HCT116 (cell line): Measurements from ENCODE around the gene POGK. TPM values are rescaled to one million over a fixed set of nuclear protein-coding genes. Genes with fewer than 3 reads are reported as not detected.

Experiments
- ATAC-seq: fragments of 200-7000 bp; cut with Tn5 transposase; 2 replicates; pipeline ENCODE4 v1.9.1; 2020; ENCODE audit warnings: mild to moderate bottlenecking, moderate library complexity
- BruUV-seq: library from RNA; stranded (reverse); fragments of 400-500 nt; replicated peaks from 2 replicates; lab custom pipeline; 2021; lab: Mats Ljungman, UMichigan
- CTCF ChIA-PET: fragments of 300-600 bp; sonication (Branson Sonifier 250); formaldehyde crosslinking; loops from one replicate; lab custom pipeline; 2021; ENCODE audit warnings: antibody characterized with exemption; lab: Charles Lee
- POLR2A ChIA-PET: fragments of 300-600, 350-600 bp; sonication (Branson Sonifier 250); formaldehyde crosslinking; loops from one replicate; lab custom pipeline; 2021; ENCODE audit warnings: antibody characterized with exemption; lab: Charles Lee
- RAD21 ChIA-PET, 2 experiments: fragments of 300-600 bp; sonication (Branson Sonifier 250); formaldehyde crosslinking; loops; one replicate each; lab custom pipeline; 2023; ENCODE audit warnings: low total read pairs in 2 of 2; ENCODE audit not compliant: uncharacterized antibody in 2 of 2, unreplicated experiment in 2 of 2, low non-redundant PET in 1 of 2; lab: Charles Lee
- DNase-seq: peaks from one replicate; pipeline ENCODE4 v3.0.0-alpha.2; 2010; ENCODE audit warnings: low read depth, low spot score
- H2AFZ ChIP-seq: fragments of 200-600 bp; shearing (Covaris generic), sonication (generic); 2 replicates; pipeline ENCODE4 v1.6.1; 2017; ENCODE audit warnings: low read depth, mixed run types, mixed read lengths, antibody characterized with exemption, low read length; ENCODE audit not compliant: poor library complexity, severe bottlenecking
- H3K27ac ChIP-seq: 2 replicates; pipeline ENCODE4 v1.5.1; 2012; ENCODE audit warnings: low read depth, low read length
- H3K27me3 ChIP-seq: fragments of 200-600 bp; sonication (generic); 2 replicates; pipeline ENCODE4 v1.6.1; 2016; ENCODE audit warnings: mixed run types, low read length, mixed read lengths; ENCODE audit not compliant: insufficient read depth
- H3K36me3 ChIP-seq, 2 experiments: fragments of 200-500 bp in 1 of 2; fragments of 200-600 bp in 1 of 2; sonication (Bioruptor generic) in 1 of 2; sonication (generic) in 1 of 2; 2 replicates each; pipeline versions ENCODE4 v1.5.1 to v1.6.1; 2014 to 2016; ENCODE audit warnings: low read length in 2 of 2, inconsistent platforms in 1 of 2, mixed read lengths in 1 of 2, mixed run types in 1 of 2; ENCODE audit not compliant: insufficient read depth in 2 of 2, control insufficient read depth in 1 of 2
- H3K4me1 ChIP-seq, 2 experiments: fragments of 200-600 bp in 1 of 2; sonication (generic) in 1 of 2; 2 replicates each; pipeline versions ENCODE4 v1.5.1 to v1.6.1; 2012 to 2017; ENCODE audit warnings: low read length in 2 of 2, inconsistent platforms in 1 of 2, mild to moderate bottlenecking in 1 of 2, mixed read lengths in 1 of 2, mixed run types in 1 of 2, moderate library complexity in 1 of 2; ENCODE audit not compliant: insufficient read depth in 2 of 2, control insufficient read depth in 1 of 2
- H3K4me2 ChIP-seq: fragments of 200-600 bp; sonication (generic); 2 replicates; pipeline ENCODE4 v1.6.1; 2017; ENCODE audit warnings: mixed run types, low read length, mixed read lengths
- H3K4me3 ChIP-seq, 2 experiments: fragments of 200-600 bp in 1 of 2; sonication (generic) in 1 of 2; replicated peaks in 1 of 2; 2 replicates each; pipeline ENCODE4 v1.5.1; 2011 to 2016; ENCODE audit warnings: low read length in 2 of 2, control low read depth in 1 of 2, low read depth in 1 of 2, mild to moderate bottlenecking in 1 of 2, mixed read lengths in 1 of 2, mixed run types in 1 of 2
- H3K79me2 ChIP-seq: fragments of 200-600 bp; sonication (generic); 2 replicates; pipeline ENCODE4 v1.6.1; 2017; ENCODE audit warnings: mild to moderate bottlenecking, mixed run types, low read length, moderate library complexity, mixed read lengths; ENCODE audit not compliant: insufficient read depth
- H3K9ac ChIP-seq: fragments of 200-600 bp; sonication (generic); 2 replicates; pipeline ENCODE4 v1.6.1; 2016; ENCODE audit warnings: low read length, mixed read lengths
- H3K9me2 ChIP-seq: fragments of 200-600 bp; sonication (generic), shearing (Covaris generic); 2 replicates; pipeline ENCODE4 v1.6.1; 2017; ENCODE audit warnings: mixed run types, mild to moderate bottlenecking, moderate library complexity; ENCODE audit not compliant: insufficient read depth
- H3K9me3 ChIP-seq, 2 experiments: fragments of 200-500 bp in 1 of 2; fragments of 200-600 bp in 1 of 2; sonication (Bioruptor generic) in 1 of 2; sonication (generic) in 1 of 2; 2 replicates each; pipeline ENCODE4 v1.6.1; 2014 to 2017; ENCODE audit warnings: low read length in 2 of 2, mixed read lengths in 2 of 2, inconsistent platforms in 1 of 2, low read depth in 1 of 2, mild to moderate bottlenecking in 1 of 2, mixed run types in 1 of 2, moderate library complexity in 1 of 2; ENCODE audit not compliant: control insufficient read depth in 1 of 2, insufficient read depth in 1 of 2
- H4K20me1 ChIP-seq: fragments of 200-600 bp; sonication (generic), shearing (Covaris generic); 2 replicates; pipeline ENCODE4 v1.6.1; 2017; ENCODE audit warnings: mixed run types, mild to moderate bottlenecking, moderate library complexity; ENCODE audit not compliant: insufficient read depth
- CBX3 ChIP-seq: IDR thresholded peaks from 2 replicates; pipeline ENCODE4 v1.6.1; 2012; ENCODE audit warnings: low read depth
- ELF1 ChIP-seq: IDR thresholded peaks from 2 replicates; pipeline ENCODE4 v1.6.1; 2012; ENCODE audit warnings: low read depth, borderline replicate concordance
- FOSL1 ChIP-seq: IDR thresholded peaks from 2 replicates; pipeline ENCODE4 v1.6.1; 2012; ENCODE audit warnings: low read depth
- MAX ChIP-seq: IDR thresholded peaks from 2 replicates; pipeline ENCODE4 v1.6.1; 2012
- POLR2A ChIP-seq: IDR thresholded peaks from 2 replicates; pipeline ENCODE4 v1.7.0; 2011; ENCODE audit warnings: borderline replicate concordance; ENCODE audit not compliant: insufficient read depth, insufficient read length; ENCODE audit errors: extremely low read depth
- POLR2AphosphoS5 ChIP-seq: IDR thresholded peaks from 2 replicates; pipeline ENCODE4 v1.6.1; 2011; ENCODE audit warnings: mild to moderate bottlenecking, low read depth, low read length, moderate library complexity
- RAD21 ChIP-seq: IDR thresholded peaks from 2 replicates; pipeline ENCODE4 v1.6.1; 2012; ENCODE audit warnings: low read depth, mild to moderate bottlenecking
- SRF ChIP-seq: IDR thresholded peaks from 2 replicates; pipeline ENCODE4 v1.6.1; 2012; ENCODE audit warnings: low read depth
- TCF7L2 ChIP-seq: IDR thresholded peaks from 2 replicates; pipeline ENCODE4 v1.7.0; 2011; ENCODE audit warnings: borderline replicate concordance, inconsistent platforms; ENCODE audit not compliant: insufficient read depth, insufficient read length; ENCODE audit errors: extremely low read depth
- ZNF274 ChIP-seq: fragments of 200-500 bp; sonication (Bioruptor generic); IDR thresholded peaks from 2 replicates; pipeline ENCODE4 v1.6.1; 2014; ENCODE audit warnings: mild to moderate bottlenecking, low read depth, low read length, inconsistent platforms
- intact Hi-C: fragments of 100-400 bp; cut with micrococcal nuclease; formaldehyde crosslinking; loops from 2 replicates; pipeline ENCODE4 v1.10.0; 2022
- total RNA-seq: library from RNA; stranded (reverse); gene quantifications from one replicate; pipeline ENCODE4 v1.2.1, GENCODE V29; 2021; ENCODE audit not compliant: unreplicated experiment
- TF ChIP-seq, protein P1 (sequence below): IDR thresholded peaks from 2 replicates; pipeline ENCODE4 v1.6.1; 2012; ENCODE audit warnings: low read depth
- TF ChIP-seq, protein P2 (sequence below): IDR thresholded peaks from 2 replicates; pipeline ENCODE4 v1.6.1; 2012
- TF ChIP-seq, protein P3 (sequence below): IDR thresholded peaks from 2 replicates; pipeline ENCODE4 v1.6.1; 2011; ENCODE audit warnings: mild to moderate bottlenecking, low read length, moderate library complexity; ENCODE audit not compliant: insufficient replicate concordance; ENCODE audit errors: extremely low read depth

The POGK gene
- total RNA-seq, 1 experiment from 2014 or later, result 35.6 TPM

DNA sequence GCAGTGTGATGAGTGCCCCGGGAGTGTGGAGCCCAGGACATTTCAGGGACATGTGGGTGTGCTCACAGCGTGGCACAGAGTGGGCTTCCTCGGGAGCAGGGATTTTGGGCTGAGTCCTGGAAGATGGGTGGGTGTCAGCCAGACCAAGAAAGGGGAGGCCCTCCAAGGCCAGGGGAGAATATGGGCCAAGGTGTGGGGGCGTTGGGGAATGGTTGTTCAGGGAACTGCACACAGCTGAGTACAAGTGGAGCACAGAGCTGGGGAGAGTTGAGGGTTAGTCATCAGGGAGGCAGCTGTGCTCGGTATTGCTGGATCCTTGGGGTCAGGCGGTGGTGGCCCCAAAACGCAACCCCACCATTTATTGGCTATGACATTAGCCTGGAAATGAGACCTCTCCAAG is 5.5 kb downstream of the POGK start:
- Histone ChIP-seq H3K27me3 (no peaks in the 10 kb centered on the region), H3K4me2 (no peak overlapping the region), H2AFZ (no peak overlapping the region), H3K9me3 (no peaks in the 10 kb centered on the region), H3K79me2 (peaks cover 89% of the 10 kb centered on the region), H3K27ac (no peak overlapping the region), H3K36me3 (peaks cover 60 to 81% of the 10 kb centered on the region in 2 experiments)
- no peak for ATAC-seq
- CTCF ChIA-PET, result no interaction called here
- no TSS peak for BruUV-seq
- TF ChIP-seq POLR2AphosphoS5 (no peak), ZNF274 (no peak), SRF (no peak), FOSL1 (no peak), RAD21 (no peak), MAX (no peak), POLR2A (no peak), TCF7L2 (no peak), CBX3 (no peak), ELF1 (no peak)
- TF ChIP-seq, protein P1, sequence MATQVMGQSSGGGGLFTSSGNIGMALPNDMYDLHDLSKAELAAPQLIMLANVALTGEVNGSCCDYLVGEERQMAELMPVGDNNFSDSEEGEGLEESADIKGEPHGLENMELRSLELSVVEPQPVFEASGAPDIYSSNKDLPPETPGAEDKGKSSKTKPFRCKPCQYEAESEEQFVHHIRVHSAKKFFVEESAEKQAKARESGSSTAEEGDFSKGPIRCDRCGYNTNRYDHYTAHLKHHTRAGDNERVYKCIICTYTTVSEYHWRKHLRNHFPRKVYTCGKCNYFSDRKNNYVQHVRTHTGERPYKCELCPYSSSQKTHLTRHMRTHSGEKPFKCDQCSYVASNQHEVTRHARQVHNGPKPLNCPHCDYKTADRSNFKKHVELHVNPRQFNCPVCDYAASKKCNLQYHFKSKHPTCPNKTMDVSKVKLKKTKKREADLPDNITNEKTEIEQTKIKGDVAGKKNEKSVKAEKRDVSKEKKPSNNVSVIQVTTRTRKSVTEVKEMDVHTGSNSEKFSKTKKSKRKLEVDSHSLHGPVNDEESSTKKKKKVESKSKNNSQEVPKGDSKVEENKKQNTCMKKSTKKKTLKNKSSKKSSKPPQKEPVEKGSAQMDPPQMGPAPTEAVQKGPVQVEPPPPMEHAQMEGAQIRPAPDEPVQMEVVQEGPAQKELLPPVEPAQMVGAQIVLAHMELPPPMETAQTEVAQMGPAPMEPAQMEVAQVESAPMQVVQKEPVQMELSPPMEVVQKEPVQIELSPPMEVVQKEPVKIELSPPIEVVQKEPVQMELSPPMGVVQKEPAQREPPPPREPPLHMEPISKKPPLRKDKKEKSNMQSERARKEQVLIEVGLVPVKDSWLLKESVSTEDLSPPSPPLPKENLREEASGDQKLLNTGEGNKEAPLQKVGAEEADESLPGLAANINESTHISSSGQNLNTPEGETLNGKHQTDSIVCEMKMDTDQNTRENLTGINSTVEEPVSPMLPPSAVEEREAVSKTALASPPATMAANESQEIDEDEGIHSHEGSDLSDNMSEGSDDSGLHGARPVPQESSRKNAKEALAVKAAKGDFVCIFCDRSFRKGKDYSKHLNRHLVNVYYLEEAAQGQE, result no peak
- TF ChIP-seq, protein P2, sequence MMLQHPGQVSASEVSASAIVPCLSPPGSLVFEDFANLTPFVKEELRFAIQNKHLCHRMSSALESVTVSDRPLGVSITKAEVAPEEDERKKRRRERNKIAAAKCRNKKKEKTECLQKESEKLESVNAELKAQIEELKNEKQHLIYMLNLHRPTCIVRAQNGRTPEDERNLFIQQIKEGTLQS, result no peak
- TF ChIP-seq, protein P3, sequence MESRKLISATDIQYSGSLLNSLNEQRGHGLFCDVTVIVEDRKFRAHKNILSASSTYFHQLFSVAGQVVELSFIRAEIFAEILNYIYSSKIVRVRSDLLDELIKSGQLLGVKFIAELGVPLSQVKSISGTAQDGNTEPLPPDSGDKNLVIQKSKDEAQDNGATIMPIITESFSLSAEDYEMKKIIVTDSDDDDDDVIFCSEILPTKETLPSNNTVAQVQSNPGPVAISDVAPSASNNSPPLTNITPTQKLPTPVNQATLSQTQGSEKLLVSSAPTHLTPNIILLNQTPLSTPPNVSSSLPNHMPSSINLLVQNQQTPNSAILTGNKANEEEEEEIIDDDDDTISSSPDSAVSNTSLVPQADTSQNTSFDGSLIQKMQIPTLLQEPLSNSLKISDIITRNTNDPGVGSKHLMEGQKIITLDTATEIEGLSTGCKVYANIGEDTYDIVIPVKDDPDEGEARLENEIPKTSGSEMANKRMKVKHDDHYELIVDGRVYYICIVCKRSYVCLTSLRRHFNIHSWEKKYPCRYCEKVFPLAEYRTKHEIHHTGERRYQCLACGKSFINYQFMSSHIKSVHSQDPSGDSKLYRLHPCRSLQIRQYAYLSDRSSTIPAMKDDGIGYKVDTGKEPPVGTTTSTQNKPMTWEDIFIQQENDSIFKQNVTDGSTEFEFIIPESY, result no peak
- TF ChIP-seq, all 23 proteins: peak for 0
- no peaks in the 10 kb centered on the region for H4K20me1 ChIP-seq
- H3K9ac ChIP-seq, result no peak overlapping the region
- RAD21 ChIA-PET, result no interaction called here
- H3K9me2 ChIP-seq, result no peaks in the 10 kb centered on the region
- H3K4me3 ChIP-seq, result no peak overlapping the region
- H3K4me1 ChIP-seq, result peaks cover 0 to 13% of the 10 kb centered on the region in 2 experiments; a peak in 2 of 4 replicates
- POLR2A ChIA-PET, result no interaction called here
- intact Hi-C loops, result no loop called here
- DNase-seq, result no peak
